ENCODE results near the gene TMEM30B. TPM values are rescaled to one million over a fixed set of nuclear protein-coding genes. Genes with fewer than 3 reads are reported as not detected.

TMEM30B gene
- total and polyA plus RNA-seq, 10 of the 15 experiments (the other 5 are each of a cell fraction or from before 2014, with no cell fraction given) = 0.10 TPM; not detected in 9

- Histone ChIP-seq H3K9ac (ENCODE audit: control insufficient read depth, insufficient read depth, low read length) (no peak overlapping the region), H4K20me1 (ENCODE audit: control insufficient read depth, insufficient read depth) (no peaks in the 10 kb centered on the region), H3K4me3 (no peak overlapping the region), H3K79me2 (ENCODE audit: control insufficient read depth, insufficient read depth, low read length) (no peaks in the 10 kb centered on the region), H3K4me1 (ENCODE audit: control insufficient read depth, insufficient read depth, low read length) (no peaks in the 10 kb centered on the region), H3K27ac (ENCODE audit: control insufficient read depth, insufficient read depth) (no peak overlapping the region), H3K27me3 (replicated peaks in 1 of 2; ENCODE audit: control insufficient read depth in 2 of 2, insufficient read depth in 2 of 2, low read length in 1 of 2) (no peaks in the 10 kb centered on the region), H2AFZ (ENCODE audit: control insufficient read depth, low read depth, low read length) (no peak overlapping the region), H3K36me3 (ENCODE audit: control insufficient read depth in 2 of 2, insufficient read depth in 2 of 2, low read length in 1 of 2) (no peaks in the 10 kb centered on the region), H3K4me2 (ENCODE audit: control insufficient read depth, insufficient read depth) (no peak overlapping the region), H3K9me3 (replicated peaks; ENCODE audit: control insufficient read depth, insufficient read depth, low read length) (no peaks in the 10 kb centered on the region)
- SMC1A ChIA-PET (ENCODE audit: uncharacterized antibody, unreplicated experiment) = interaction anchor here (1.2 kb wide), 1 partner anchor 623 kb away, joined by 3 read pairs; no protein-coding TSS in a partner anchor
- intact Hi-C loops (cut with micrococcal nuclease; ENCODE audit: unreplicated experiment) = loop anchor here (10.0 kb wide), 1 partner anchor 531 kb away; the partner anchor contains the start of gene SIX4
- POLR2A ChIA-PET = no interaction called here
- TF ChIP-seq HDGF (IDR thresholded peaks at IDR 0.05) (no peak), MXI1 (IDR thresholded peaks at IDR 0.05; ENCODE audit: low read depth, low read length) (no peak), SIN3A (IDR thresholded peaks at IDR 0.05; ENCODE audit: low read depth, low read length) (no peak), LARP7 (IDR thresholded peaks at IDR 0.05) (no peak), POLR2A (IDR thresholded peaks at IDR 0.05; ENCODE audit: low read depth, low read length) (no peak), NR2F1 (conservative IDR thresholded peaks at IDR 0.05) (no peak), CUX1 (IDR thresholded peaks at IDR 0.05; ENCODE audit: insufficient replicate concordance, low read depth, low read length) (no peak)
- in situ Hi-C loops (cut with MboI) = loop anchor here (10.0 kb wide), 1 partner anchor 901 kb away; no protein-coding TSS in a partner anchor
- BruUV-seq (replicated peaks) = no TSS peak
- FAIRE-seq (no peak), DNase-seq (ENCODE audit: low read depth, low spot score) (no peak), ATAC-seq (no peak)
- RAD21 ChIA-PET (ENCODE audit: unreplicated experiment) = no interaction called here
- WGBS (ENCODE audit: insufficient coverage, insufficient replicate concordance, low lambda C conversion rate, missing lambda C conversion rate) = 29% methylated on average over 5 of the region's 5 CpGs
- CTCF ChIA-PET = interaction anchor here (0.8 to 1.0 kb wide), 2 partner anchors 632 to 906 kb away, joined by 3 read pairs; no protein-coding TSS in a partner anchor
Measured at GRCh38 chr14:61255968-61256367, 25.2 kb downstream of the TMEM30B start.
